AG04449 (cell line): ENCODE results near the gene KAZN.

Experiments used
- CTCF ChIA-PET: fragments of 350-600 bp; formaldehyde crosslinking; extraction: SDS; loops from one replicate; lab custom pipeline; 2021; ENCODE audit warnings: antibody characterized with exemption; lab: Yijun Ruan, JAX
- POLR2A ChIA-PET: fragments of 400-600, 350-600 bp; formaldehyde crosslinking; extraction: SDS; loops from one replicate; lab custom pipeline; 2020; ENCODE audit warnings: antibody characterized with exemption, inconsistent platforms; lab: Yijun Ruan, JAX
- DNase-seq: peaks from one replicate; pipeline ENCODE4 v3.0.0-alpha.2; 2010; ENCODE audit warnings: low read depth, low spot score
- H3K4me3 ChIP-seq: 2 replicates; pipeline ENCODE4 v1.5.1; 2011; ENCODE audit warnings: low read depth, mild to moderate bottlenecking, control low read depth, low read length
- TF ChIP-seq, protein P1 (sequence below): IDR thresholded peaks from one replicate; pipeline ENCODE4 v1.5.1; 2011; ENCODE audit warnings: mild to moderate bottlenecking, moderate library complexity, low read length, control low read depth, inconsistent platforms; ENCODE audit not compliant: insufficient read depth; ENCODE audit errors: missing control alignments

KAZN gene

DNA sequence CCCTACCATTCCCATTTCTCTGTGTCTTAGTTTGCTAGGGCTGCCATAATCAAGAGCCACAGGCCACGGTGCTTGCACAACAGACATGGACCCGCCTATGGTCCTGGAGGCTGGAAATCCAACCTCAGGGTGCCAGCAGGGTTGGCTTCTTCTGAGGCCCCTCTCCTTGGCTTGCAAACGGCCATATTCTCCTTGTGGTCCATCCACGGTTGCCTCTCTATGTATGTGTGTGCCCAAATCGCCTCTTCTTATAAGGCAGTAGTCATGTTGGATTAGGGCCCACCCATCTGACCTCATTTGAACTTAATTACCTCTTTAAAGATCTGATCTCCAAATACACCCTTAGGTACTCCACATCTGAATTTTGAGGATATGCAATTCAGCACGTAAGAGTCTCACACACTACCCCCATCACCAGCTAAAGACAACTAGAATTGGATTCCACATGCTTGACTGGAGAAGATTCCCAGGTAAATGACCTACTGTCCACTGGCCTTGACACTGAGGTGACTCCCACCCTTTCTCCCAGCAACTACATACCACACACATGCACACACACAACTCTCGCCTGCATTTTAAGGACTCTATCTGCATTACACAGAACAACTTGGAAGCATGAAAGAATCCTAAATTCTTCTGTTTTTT lies 526.7 kb downstream of the KAZN start:
- no peak for DNase-seq
- CTCF ChIA-PET: interaction anchor here (1.1 to 10.4 kb wide), 3 partner anchors 26 to 172 kb away, joined by 3 to 251 read pairs (median 4); no protein-coding TSS in a partner anchor
- TF ChIP-seq, protein P1, sequence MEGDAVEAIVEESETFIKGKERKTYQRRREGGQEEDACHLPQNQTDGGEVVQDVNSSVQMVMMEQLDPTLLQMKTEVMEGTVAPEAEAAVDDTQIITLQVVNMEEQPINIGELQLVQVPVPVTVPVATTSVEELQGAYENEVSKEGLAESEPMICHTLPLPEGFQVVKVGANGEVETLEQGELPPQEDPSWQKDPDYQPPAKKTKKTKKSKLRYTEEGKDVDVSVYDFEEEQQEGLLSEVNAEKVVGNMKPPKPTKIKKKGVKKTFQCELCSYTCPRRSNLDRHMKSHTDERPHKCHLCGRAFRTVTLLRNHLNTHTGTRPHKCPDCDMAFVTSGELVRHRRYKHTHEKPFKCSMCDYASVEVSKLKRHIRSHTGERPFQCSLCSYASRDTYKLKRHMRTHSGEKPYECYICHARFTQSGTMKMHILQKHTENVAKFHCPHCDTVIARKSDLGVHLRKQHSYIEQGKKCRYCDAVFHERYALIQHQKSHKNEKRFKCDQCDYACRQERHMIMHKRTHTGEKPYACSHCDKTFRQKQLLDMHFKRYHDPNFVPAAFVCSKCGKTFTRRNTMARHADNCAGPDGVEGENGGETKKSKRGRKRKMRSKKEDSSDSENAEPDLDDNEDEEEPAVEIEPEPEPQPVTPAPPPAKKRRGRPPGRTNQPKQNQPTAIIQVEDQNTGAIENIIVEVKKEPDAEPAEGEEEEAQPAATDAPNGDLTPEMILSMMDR: no peak
- POLR2A ChIA-PET: no interaction called here
- no peak overlapping the region for H3K4me3 ChIP-seq

DNA sequence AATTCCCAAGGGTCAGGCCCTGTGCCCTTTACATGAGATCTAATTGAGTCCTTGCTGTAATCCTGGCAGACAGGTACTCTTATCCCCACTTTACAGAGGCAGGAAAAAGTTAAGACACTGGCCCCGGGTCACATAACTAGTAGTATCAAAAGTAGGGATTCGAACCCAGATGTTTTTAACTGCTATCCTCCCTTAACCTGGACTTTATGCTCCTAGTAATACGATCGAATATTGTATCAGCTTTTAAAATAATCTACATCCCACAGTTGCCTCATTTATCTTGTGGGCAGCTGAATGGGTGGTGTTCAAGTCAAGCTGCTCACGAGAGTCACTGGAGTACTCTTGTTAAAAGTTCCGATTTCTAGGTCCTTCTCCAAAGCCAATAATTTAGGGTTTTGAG lies 529.6 kb downstream of the KAZN start:
- TF ChIP-seq, protein P1: no peak
- H3K4me3 ChIP-seq: no peak overlapping the region
- CTCF ChIA-PET: interaction anchor here (1.0 to 10.4 kb wide), 41 partner anchors 8 to 660 kb away, joined by 3 to 251 read pairs (median 5); partner anchors contain the start of gene TMEM51
- POLR2A ChIA-PET: no interaction called here
- no peak for DNase-seq

DNA sequence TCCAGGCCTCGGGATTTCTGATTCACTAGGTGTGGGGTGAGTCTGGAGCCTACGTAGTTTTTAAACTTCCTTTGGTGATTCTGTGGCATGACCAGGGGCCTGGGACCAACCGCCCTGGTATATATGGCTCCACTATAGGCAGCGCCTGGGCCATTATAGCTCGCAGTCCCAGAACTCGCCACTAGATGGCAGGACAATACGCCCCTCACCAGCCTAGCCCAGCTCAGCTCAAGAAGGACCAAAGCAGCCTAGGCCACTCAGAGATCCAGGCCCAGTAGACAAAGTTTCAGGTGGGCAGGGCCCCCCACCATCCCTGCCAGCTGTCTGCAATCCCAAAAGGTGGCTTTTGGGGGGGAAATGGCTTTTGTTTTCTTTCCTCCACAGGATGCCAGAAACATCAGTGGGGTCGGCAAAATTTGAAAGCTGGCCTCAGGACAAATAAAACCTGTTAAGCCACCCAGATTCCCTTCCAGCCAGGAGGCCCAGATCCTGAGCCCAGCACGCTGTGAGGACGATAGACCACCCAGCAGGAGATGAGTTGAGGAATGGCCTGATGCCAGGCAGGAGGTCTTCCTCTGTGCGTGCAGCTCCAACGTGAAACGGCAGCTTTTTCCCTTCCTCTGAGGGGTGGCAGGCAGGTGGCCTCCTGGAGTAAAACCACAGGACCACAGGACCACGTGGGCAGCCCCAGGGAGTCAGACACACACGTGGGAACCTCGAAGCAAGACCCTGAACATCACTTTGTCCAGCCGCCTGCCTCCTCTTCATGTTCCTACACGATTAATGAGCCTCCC lies 530.2 kb downstream of the KAZN start:
- TF ChIP-seq, protein P1: peak; percentile 91
- no peak for DNase-seq
- ChIA-PET POLR2A (no interaction called here), CTCF (interaction anchor here (0.7 to 10.4 kb wide), 45 partner anchors 9 to 661 kb away, joined by 3 to 251 read pairs (median 5); partner anchors contain the start of gene TMEM51)
- no peak overlapping the region for H3K4me3 ChIP-seq

DNA sequence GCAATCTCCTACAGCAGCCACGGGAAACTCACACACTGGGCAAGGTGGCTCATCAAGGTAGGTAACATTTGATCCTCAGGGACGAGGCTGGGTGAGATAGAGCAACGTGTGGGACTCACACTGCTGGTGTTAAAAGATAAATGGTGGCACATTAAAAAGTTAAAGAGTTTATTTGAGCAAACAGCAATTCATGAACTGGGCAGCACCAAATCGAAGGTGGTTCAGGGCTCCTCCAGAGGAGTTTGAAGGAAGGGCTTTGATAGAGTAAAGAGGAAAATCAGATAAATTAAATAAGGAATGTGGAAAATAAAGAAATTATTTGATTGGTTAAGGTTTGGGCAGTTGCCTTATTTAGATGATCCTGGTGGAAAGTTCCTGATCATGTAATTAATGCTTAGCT lies 531.5 kb downstream of the KAZN start:
- H3K4me3 ChIP-seq: no peak overlapping the region
- POLR2A ChIA-PET: no interaction called here
- TF ChIP-seq, protein P1: no peak
- CTCF ChIA-PET: interaction anchor here (1.0 to 10.4 kb wide), 18 partner anchors 8 to 301 kb away, joined by 3 to 251 read pairs (median 11); partner anchors contain the start of gene TMEM51
- DNase-seq: no peak

DNA sequence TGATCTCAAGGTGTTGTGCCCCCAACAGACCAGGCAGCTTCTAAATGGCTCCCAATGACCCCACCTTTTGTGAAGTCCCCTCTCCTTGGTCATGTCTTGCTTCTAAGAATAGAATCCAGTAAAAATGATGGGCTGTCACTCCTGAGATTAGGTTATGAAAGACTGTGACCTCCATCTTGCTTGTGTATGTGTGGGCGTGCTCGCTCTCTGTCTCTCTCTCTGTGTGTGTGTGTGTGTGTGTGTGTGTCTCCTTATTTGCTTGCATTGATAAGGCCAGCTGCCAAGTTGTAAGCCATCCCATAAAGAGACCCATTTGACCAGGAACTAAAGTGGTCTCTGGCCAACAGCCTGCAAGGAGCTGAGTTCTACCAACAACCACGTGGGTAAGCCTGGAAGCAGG lies 532.1 kb downstream of the KAZN start:
- no peak for DNase-seq
- H3K4me3 ChIP-seq: no peak overlapping the region
- POLR2A ChIA-PET: no interaction called here
- TF ChIP-seq, protein P1: no peak
- CTCF ChIA-PET: interaction anchor here (0.7 to 10.4 kb wide), 13 partner anchors 7 to 646 kb away, joined by 3 to 251 read pairs (median 18); partner anchors contain the start of gene TMEM51

DNA sequence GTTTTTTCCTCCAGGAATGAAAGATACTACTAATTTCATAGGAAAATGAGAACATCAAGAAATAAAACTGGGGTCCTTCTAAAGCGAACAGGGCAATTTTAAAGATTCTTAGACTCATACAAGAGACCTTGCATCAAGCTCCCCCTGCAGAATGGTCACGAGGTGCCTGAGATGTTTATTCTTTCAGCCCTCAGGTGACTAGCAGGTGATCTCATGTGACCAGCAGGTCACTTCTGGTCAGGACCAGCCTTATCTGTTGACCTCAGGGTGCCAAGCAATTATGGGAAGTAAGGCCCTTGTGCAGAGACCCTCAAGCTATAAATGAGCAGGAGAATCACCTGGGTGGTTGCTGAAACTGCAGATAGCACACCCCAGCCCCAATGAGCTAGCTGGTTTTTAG lies 534.5 kb downstream of the KAZN start:
- TF ChIP-seq, protein P1: no peak
- ChIA-PET CTCF (interaction anchor here (1.8 to 10.4 kb wide), 3 partner anchors 10 to 172 kb away, joined by 4 to 251 read pairs (median 8); no protein-coding TSS in a partner anchor), POLR2A (no interaction called here)
- no peak for DNase-seq
- H3K4me3 ChIP-seq: no peak overlapping the region
